ENCODE data around the gene SLC7A11.
A peak's percentile ranks its signal among the peaks of the same experiment; 100 is the strongest.

Gene SLC7A11

GRCh38 chr4:138259271-138259670, 17.1 kb upstream of the SLC7A11 start:
- TF ChIP-seq CTCF (conservative IDR thresholded peaks at IDR 0.05) (no peak), ZFX (IDR thresholded peaks at IDR 0.05) (no peak)
- H3K27ac ChIP-seq: no peak overlapping the region

- no peak for TF ChIP-seq CTCF (conservative IDR thresholded peaks at IDR 0.05)
- no peak for TF ChIP-seq ZFX (IDR thresholded peaks at IDR 0.05)
These were observed 14.5 kb upstream of the SLC7A11 start for GRCh38 chr4:138256608-138257007.

GRCh38 chr4:138255917-138256597, 13.9 kb upstream of the SLC7A11 start:
- TF ChIP-seq CTCF (conservative IDR thresholded peaks at IDR 0.05): no peak
- TF ChIP-seq ZFX (IDR thresholded peaks at IDR 0.05): no peak
- H3K27ac ChIP-seq: peak overlapping the region; percentile 53

More at GRCh38 chr4:138256608-138257007, 14.5 kb upstream of the SLC7A11 start:
- peak overlapping the region; percentile 53 for H3K27ac ChIP-seq

- TF ChIP-seq CTCF (conservative IDR thresholded peaks at IDR 0.05) (no peak), ZFX (IDR thresholded peaks at IDR 0.05) (no peak)
- H3K27ac ChIP-seq: no peak overlapping the region
These were observed 10.4 kb upstream of the SLC7A11 start for GRCh38 chr4:138252551-138252950.

- no peak overlapping the region for H3K27ac ChIP-seq
- TF ChIP-seq ZFX (IDR thresholded peaks at IDR 0.05): no peak
- no peak for TF ChIP-seq CTCF (conservative IDR thresholded peaks at IDR 0.05)
These were observed 9.8 kb upstream of the SLC7A11 start for GRCh38 chr4:138251938-138252337.

- no peak for TF ChIP-seq CTCF (conservative IDR thresholded peaks at IDR 0.05)
- TF ChIP-seq ZFX (IDR thresholded peaks at IDR 0.05): no peak
- no peak overlapping the region for H3K27ac ChIP-seq
These were observed 7.0 kb upstream of the SLC7A11 start for GRCh38 chr4:138249132-138249531.

GRCh38 chr4:138248058-138248457, 5.9 kb upstream of the SLC7A11 start:
- no peak overlapping the region for H3K27ac ChIP-seq
- TF ChIP-seq CTCF (conservative IDR thresholded peaks at IDR 0.05) (no peak), ZFX (IDR thresholded peaks at IDR 0.05) (no peak)

Measured in C4-2B (cell line).